HepG2 (cell line): Measurements from ENCODE around the gene GATAD2B. TPM values are rescaled to one million over a fixed set of nuclear protein-coding genes. Genes with fewer than 3 reads are reported as not detected.
A peak's percentile ranks its signal among the peaks of the same experiment; 100 is the strongest.

Experiments used
- AGO1 ChIP-seq: fragments of 200-400 bp; formaldehyde crosslinking; IDR thresholded peaks from 2 replicates; pipeline ENCODE4 v1.6.1; 2017; ENCODE audit warnings: mild to moderate bottlenecking, low read depth, low read length, moderate library complexity; ENCODE audit not compliant: poor library complexity, severe bottlenecking
- ATF7 ChIP-seq, 2 experiments: fragments of 450-650 bp in 1 of 2; sonication (generic) in 1 of 2; formaldehyde crosslinking in 1 of 2; IDR thresholded peaks; 2 replicates each; pipeline versions ENCODE4 v1.4.0 to v1.6.1; 2016 to 2020; ENCODE audit warnings: antibody characterized with exemption in 1 of 2, mild to moderate bottlenecking in 1 of 2, missing genetic modification reagents in 1 of 2
- EEA1 ChIP-seq: sonication (generic); formaldehyde crosslinking; IDR thresholded peaks from 2 replicates; pipeline ENCODE4 v1.5.1; 2020; ENCODE audit warnings: mild to moderate bottlenecking, missing genetic modification reagents, borderline replicate concordance
- ZBTB3 ChIP-seq: sonication (generic); formaldehyde crosslinking; IDR thresholded peaks from 2 replicates; pipeline ENCODE4 v1.4.0; 2020; ENCODE audit warnings: low read depth, mild to moderate bottlenecking, moderate library complexity, missing genetic modification reagents, borderline replicate concordance
- ZNF329 ChIP-seq: sonication (generic); formaldehyde crosslinking; IDR thresholded peaks from 2 replicates; pipeline ENCODE4 v1.9.0; 2021; ENCODE audit warnings: low read depth, mild to moderate bottlenecking, missing genetic modification reagents
- ZNF382 ChIP-seq: sonication (generic); formaldehyde crosslinking; IDR thresholded peaks from 2 replicates; pipeline ENCODE4 v1.5.0; 2020; ENCODE audit warnings: missing genetic modification reagents, mild to moderate bottlenecking, borderline replicate concordance
- polyA plus RNA-seq, 8 experiments: library from polyadenylated mRNA; depleted of rRNA in 3 of 8; stranded (reverse) in 7 of 8; unstranded in 1 of 8; fragments of >200 nt; fragmentation: Illumina TruSeq in 4 of 8; extraction: Trizol in 4 of 8; gene quantifications; 2 replicates each; pipeline versions ENCODE4 v1.2.1 to v1.2.3, GENCODE V29; 2011 to 2016; ENCODE audit warnings: low read depth in 4 of 8, missing spikeins in 1 of 8, mixed read lengths in 1 of 8; ENCODE audit not compliant: insufficient read depth in 1 of 8
- total RNA-seq, 5 experiments: library from RNA; depleted of rRNA; stranded (reverse); fragments of >200 nt; fragmentation: Illumina TruSeq; extraction: Trizol; gene quantifications; 2 replicates each; pipeline ENCODE4 v1.2.3, GENCODE V29; 2016; ENCODE audit warnings: low read depth in 1 of 5
- TF ChIP-seq, protein P1 (sequence below): sonication (generic); formaldehyde crosslinking; IDR thresholded peaks from 2 replicates; pipeline ENCODE4 v1.8.1; 2023; ENCODE audit warnings: mild to moderate bottlenecking, moderate library complexity, missing genetic modification reagents
- TF ChIP-seq, protein P2 (sequence below): IDR thresholded peaks from 2 replicates; pipeline ENCODE4 v1.6.1; 2016
- TF ChIP-seq, protein P3 (sequence below): sonication (generic); formaldehyde crosslinking; IDR thresholded peaks from 2 replicates; pipeline ENCODE4 v1.4.0; 2020; ENCODE audit warnings: mild to moderate bottlenecking, missing genetic modification reagents
- TF ChIP-seq, protein P4 (sequence below): sonication (generic); formaldehyde crosslinking; IDR thresholded peaks from 2 replicates; pipeline ENCODE4 v1.4.0; 2020; ENCODE audit warnings: mild to moderate bottlenecking, missing genetic modification reagents
- TF ChIP-seq, protein P5 (sequence below): sonication (generic); formaldehyde crosslinking; IDR thresholded peaks from 2 replicates; pipeline ENCODE4 v1.5.0; 2020; ENCODE audit warnings: missing genetic modification reagents

The GATAD2B gene
- total and polyA plus RNA-seq, 2 of the 13 experiments (the other 11 are each of a cell fraction or from before 2014, with no cell fraction given) = 3.2 to 5.2 TPM

DNA sequence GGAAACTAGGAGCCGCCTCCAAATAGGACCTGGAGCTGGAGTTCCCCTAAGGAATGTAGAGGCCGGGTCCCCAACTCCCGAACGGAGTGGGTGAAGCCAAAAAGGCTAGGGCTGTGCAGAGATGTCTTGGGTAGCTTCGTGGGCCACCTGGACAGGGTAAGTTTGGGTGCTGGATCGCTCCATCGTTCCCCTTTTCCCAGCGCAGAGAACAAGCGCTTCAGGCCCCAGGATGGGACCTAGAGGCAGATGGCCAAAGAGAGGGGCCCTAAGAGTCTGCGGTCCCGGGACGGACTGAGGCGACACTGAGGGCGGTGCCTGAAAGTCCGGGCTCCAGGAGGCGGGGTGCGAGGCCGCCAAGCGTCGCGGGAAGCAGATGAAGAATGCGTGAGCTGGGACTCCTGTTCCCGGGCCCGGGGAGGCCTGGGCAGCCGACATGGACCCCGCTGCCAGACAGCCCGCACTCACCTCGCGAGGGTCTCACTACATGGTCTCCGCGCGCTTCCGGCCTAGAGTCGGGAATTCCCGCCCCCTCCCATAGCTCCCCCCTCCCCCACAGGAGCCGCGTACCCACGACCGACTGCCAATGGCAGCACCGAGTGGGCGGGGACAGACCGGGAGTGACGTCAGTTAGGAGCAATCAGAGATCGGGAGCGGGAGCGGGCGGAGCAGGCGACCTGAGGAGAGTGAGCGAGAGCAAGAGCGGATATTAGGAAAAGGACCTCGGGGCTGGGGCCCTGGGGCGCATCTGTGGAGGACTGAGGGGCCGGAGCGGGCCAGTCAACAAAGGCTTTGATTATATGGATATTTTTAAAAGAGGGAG lies 40.5 kb upstream of the GATAD2B start, which contains the start of gene SLC39A1 (continued):
- TF ChIP-seq, protein P1, sequence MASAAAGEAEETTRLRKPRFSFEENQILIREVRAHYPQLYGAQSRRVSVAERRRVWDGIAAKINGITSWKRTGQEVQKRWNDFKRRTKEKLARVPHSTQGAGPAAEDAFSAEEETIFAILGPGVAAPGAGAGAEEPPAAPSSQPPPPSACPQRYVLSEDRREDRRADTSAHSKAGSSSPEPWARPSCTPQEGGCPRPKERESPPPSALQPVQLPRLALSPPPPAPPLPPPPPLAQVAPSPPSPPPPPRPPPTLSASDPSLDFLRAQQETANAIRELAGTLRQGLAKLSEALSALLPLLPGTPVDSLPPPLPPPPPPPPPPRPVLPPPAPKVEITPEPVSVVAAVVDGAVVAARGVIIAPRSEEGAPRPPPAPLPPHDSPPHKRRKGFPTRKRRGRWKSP (CRISPR knock-in tag) = no peak; the same call in 1 of the 2 replicates
- TF ChIP-seq AGO1 = peak; percentile 48
- TF ChIP-seq, protein P2, sequence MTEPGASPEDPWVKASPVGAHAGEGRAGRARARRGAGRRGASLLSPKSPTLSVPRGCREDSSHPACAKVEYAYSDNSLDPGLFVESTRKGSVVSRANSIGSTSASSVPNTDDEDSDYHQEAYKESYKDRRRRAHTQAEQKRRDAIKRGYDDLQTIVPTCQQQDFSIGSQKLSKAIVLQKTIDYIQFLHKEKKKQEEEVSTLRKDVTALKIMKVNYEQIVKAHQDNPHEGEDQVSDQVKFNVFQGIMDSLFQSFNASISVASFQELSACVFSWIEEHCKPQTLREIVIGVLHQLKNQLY (CRISPR knock-in tag) = no peak
- TF ChIP-seq, protein P3, sequence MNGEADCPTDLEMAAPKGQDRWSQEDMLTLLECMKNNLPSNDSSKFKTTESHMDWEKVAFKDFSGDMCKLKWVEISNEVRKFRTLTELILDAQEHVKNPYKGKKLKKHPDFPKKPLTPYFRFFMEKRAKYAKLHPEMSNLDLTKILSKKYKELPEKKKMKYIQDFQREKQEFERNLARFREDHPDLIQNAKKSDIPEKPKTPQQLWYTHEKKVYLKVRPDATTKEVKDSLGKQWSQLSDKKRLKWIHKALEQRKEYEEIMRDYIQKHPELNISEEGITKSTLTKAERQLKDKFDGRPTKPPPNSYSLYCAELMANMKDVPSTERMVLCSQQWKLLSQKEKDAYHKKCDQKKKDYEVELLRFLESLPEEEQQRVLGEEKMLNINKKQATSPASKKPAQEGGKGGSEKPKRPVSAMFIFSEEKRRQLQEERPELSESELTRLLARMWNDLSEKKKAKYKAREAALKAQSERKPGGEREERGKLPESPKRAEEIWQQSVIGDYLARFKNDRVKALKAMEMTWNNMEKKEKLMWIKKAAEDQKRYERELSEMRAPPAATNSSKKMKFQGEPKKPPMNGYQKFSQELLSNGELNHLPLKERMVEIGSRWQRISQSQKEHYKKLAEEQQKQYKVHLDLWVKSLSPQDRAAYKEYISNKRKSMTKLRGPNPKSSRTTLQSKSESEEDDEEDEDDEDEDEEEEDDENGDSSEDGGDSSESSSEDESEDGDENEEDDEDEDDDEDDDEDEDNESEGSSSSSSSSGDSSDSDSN (CRISPR knock-in tag) = peak; percentile 27
- TF ChIP-seq ATF7 (IDR thresholded peaks at IDR 0.05) = peak; percentile 73
- peak; percentile 79; the same call in 1 of the 2 replicates for TF ChIP-seq ATF7 (CRISPR knock-in tag; IDR thresholded peaks at IDR 0.05)
- no peak for TF ChIP-seq ZBTB3
- TF ChIP-seq, protein P4, sequence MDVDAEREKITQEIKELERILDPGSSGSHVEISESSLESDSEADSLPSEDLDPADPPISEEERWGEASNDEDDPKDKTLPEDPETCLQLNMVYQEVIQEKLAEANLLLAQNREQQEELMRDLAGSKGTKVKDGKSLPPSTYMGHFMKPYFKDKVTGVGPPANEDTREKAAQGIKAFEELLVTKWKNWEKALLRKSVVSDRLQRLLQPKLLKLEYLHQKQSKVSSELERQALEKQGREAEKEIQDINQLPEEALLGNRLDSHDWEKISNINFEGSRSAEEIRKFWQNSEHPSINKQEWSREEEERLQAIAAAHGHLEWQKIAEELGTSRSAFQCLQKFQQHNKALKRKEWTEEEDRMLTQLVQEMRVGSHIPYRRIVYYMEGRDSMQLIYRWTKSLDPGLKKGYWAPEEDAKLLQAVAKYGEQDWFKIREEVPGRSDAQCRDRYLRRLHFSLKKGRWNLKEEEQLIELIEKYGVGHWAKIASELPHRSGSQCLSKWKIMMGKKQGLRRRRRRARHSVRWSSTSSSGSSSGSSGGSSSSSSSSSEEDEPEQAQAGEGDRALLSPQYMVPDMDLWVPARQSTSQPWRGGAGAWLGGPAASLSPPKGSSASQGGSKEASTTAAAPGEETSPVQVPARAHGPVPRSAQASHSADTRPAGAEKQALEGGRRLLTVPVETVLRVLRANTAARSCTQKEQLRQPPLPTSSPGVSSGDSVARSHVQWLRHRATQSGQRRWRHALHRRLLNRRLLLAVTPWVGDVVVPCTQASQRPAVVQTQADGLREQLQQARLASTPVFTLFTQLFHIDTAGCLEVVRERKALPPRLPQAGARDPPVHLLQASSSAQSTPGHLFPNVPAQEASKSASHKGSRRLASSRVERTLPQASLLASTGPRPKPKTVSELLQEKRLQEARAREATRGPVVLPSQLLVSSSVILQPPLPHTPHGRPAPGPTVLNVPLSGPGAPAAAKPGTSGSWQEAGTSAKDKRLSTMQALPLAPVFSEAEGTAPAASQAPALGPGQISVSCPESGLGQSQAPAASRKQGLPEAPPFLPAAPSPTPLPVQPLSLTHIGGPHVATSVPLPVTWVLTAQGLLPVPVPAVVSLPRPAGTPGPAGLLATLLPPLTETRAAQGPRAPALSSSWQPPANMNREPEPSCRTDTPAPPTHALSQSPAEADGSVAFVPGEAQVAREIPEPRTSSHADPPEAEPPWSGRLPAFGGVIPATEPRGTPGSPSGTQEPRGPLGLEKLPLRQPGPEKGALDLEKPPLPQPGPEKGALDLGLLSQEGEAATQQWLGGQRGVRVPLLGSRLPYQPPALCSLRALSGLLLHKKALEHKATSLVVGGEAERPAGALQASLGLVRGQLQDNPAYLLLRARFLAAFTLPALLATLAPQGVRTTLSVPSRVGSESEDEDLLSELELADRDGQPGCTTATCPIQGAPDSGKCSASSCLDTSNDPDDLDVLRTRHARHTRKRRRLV (CRISPR knock-in tag) = peak; percentile 68; the same call in 1 of the 2 replicates
- TF ChIP-seq ZNF382 (CRISPR knock-in tag) = no peak
- peak; percentile 19; the same call in 1 of the 2 replicates for TF ChIP-seq EEA1 (CRISPR knock-in tag)
- no peak for TF ChIP-seq ZNF329 (CRISPR knock-in tag)
- TF ChIP-seq, protein P5, sequence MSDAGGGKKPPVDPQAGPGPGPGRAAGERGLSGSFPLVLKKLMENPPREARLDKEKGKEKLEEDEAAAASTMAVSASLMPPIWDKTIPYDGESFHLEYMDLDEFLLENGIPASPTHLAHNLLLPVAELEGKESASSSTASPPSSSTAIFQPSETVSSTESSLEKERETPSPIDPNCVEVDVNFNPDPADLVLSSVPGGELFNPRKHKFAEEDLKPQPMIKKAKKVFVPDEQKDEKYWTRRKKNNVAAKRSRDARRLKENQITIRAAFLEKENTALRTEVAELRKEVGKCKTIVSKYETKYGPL (CRISPR knock-in tag) = no peak
